GM18517 (cell line): ENCODE measurements around the gene TP53TG5.

Experiments used
- ATAC-seq: cut with Tn5 transposase; IDR thresholded peaks from one replicate; pipeline ENCODE4 v1.9.1; 2021; ENCODE audit warnings: mild to moderate bottlenecking, moderate library complexity; ENCODE audit not compliant: unreplicated experiment

Gene TP53TG5

DNA sequence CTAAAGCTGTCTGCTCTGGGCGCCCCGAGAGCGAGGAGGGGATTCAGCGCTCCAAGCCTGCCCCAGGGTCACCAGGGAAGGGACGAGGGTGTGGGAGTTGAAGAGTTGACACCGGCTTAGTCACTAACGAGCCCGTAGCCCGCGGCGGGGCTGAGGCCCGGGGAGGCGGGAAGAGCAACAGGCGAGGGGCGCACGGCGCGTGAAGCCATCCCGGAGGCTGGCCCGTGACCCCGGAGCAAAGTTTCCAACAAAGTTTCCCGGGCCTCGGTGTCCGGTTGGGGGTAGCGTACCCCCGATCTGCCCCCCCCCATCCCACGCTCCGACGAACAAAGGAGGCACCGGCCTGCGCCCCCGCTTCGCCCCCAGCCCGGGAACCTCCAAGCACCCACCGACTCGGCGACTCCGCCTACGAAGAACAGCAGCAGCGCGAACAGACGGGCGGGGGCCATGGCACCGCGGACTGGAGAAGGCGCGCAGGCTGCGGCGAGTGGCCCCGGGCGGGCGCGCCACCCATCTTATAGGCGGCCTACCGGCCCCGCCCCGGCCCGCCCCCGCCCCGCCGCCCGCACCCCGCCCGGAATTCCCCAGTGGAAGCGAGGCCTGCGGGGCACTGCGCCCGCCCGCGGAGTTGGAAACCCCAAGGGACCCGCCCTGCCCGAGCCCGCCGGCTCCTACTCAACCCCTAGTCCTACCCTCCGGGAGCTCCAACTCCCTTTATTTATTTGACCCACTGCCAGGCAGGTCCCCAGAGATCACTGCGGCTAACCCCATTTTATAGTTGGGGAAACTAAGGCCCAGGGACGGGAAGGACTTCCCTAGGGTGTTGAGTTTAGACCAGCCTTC lies 30.0 kb downstream of the TP53TG5 start, which contains the start of gene SDC4:
Gene SDC4 (minus strand): TSS at position 489 of the 843 bp plus-strand sequence. CDS start 40 bp downstream, at position 449.
- ATAC-seq, result no peak

DNA sequence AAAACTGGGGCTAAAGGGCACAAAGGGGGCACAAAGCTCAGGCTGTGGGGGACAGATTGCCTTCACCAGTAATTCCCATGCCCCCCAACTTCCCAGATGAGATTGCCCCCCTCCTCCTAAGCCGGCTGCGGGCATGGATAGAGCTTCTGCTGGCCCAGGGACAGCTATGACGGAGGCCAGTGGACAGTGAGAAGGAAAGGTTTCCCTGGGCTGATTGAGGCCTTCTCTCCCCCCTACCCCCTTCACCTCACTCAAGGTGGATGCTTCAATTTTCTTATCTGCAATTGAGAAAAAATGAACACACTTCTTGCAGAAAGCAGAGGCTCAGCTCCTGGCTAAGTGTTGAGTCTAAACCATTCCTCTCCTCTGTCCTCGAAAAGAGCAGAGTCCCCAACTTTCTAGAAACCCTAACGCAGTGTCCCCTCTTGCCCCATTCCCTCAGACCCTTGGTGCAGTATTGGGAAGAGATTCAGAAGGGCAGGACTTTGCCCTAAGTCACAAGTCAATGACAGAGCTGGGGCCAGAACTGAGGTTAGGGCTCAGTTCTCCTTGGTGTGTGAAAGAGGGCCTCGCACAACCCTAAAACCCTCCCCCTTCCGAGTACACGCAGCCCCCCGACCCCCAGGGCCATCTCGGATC lies 30.7 kb downstream of the TP53TG5 start:
- ATAC-seq, result no peak

DNA sequence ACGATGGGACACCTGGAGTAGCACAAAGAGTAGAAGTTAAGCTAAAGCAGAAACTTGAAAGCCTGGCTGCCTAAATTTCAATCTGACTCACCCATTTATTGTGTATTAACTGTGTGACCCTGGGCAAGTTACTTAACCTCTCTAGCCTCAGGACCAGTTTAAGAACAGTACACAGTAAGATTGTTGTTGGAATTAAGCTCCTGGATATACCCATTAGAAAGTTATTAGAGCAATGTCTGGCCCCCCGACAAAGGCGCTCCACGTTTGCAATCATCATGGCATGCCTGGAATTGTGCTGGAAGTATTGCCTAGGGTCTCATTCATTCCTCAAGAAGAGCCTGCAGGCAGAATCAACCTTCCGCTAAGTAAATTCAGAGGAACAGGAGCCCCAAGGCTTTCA lies 31.3 kb downstream of the TP53TG5 start:
- ATAC-seq, result no peak

DNA sequence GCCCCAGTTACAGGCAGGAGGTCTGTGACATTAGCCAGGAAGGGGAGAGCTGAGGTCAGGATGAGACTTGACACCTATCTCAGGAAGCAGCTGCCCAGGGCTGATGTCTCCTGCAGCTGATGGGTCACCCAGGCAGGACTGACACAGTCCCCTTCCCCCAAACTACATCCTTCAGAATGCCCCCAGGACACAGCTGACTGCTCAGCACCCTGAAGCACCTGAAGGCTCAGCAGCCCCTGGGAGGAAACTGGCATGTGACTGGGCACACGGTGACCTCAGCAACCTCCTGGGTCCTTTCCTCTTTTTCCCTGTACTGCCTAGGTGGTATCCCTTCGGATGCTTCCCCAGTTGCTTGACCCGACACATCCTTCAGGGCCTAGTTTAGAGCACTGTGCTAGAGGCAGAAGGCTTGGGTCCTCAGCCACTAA lies 31.8 kb downstream of the TP53TG5 start:
- no peak for ATAC-seq

DNA sequence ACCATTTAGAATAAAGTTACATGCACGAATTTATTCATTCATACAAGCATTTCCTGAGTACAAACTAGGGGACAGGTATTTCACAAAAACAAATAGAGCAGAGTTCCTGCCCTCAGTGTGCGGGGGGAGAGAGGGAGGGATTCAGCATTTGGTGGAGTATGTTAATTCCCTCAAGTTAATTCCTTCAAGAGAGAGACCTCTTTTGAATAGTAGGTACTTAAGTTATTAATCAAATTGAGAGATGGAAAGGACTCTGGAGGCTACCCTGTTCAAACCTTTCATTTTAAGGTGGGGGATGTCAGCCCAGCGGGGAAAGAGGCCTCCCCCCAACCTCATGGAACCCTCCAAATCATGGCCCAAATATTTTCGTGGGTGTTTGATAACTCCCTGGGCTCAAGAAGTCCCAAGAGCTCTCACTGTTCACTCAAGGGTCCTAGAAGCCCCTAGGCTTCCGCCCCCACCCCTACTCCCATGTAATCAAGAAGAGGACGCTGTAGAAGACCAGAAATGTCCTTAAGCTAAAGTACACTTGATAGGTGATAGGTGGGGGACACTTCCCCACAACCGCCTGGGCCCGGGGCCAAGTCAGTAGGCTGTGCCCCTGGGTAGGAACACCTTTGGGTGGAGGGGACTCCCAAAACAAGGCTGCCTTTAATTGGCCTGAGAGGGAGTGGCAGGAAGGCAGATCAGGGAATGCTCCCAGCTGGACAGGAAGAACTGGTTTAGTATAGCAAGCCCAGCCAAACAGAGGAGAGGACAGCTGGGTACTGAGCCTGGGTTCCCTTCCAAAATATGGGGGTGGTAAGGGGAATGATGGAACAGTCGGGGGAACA lies 32.8 kb downstream of the TP53TG5 start:
- ATAC-seq, result no peak

DNA sequence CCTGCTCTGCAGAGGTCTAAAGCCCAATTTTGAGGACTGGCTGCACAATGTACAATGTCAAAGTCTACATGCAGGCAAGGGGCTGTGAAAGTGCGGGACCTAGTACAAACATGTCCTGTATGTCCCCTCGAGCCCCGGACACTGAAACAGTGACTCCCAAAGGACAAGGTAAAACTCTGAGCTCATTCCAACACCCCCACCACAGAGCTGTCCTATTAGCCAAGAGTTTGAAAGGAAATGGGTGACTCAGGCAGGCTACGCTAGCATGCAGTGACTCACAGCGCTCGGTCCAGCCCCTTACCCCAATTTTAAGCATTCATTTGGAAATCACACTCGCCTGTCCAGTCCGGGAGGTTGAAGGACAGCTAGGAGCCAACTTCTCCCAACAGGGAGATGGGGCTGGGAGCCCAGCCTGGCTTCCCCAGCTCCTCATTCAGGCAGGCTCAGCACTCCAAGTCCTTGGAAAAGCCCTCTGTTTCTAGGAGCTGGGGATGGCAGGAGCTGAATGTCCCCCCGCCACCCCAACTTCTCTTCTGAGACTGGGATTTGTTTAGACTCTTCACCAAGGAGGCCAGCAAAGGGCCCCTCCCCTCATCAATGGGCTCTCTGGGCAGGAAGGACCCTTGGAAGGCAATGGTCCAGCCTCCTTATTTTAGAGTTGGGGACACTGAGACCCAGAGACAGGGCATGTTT lies 33.8 kb downstream of the TP53TG5 start:
- ATAC-seq, result no peak

DNA sequence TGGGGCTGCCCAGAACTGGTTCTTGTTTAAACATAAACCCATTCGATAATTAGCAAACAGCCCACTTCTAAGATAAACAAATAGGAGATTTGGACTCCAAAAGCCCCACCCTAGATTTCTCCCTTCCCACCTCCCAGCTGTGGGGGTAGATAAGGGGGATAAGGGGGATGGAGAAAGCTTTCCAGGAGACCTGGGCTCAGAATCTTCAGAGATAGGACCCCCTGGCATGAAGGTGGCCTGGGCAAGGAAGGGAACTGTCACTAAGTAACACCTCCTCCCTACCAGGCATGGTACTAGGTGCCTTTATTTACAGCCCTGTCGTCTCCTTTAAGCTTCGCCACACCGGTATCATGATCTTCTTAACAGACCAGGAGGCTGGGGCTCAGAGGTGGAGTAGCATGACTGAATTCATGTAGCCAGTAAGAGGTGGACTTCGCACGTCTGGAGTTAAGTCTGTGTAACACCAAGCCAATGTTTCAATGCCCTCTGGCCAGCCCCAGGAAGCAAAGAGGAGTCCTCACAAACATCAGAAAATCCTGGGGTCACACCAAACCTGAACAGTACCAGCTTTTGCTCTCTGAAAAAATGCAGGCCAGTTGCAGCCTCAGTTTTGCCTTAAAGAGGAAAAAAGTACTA lies 34.5 kb downstream of the TP53TG5 start:
- no peak for ATAC-seq

DNA sequence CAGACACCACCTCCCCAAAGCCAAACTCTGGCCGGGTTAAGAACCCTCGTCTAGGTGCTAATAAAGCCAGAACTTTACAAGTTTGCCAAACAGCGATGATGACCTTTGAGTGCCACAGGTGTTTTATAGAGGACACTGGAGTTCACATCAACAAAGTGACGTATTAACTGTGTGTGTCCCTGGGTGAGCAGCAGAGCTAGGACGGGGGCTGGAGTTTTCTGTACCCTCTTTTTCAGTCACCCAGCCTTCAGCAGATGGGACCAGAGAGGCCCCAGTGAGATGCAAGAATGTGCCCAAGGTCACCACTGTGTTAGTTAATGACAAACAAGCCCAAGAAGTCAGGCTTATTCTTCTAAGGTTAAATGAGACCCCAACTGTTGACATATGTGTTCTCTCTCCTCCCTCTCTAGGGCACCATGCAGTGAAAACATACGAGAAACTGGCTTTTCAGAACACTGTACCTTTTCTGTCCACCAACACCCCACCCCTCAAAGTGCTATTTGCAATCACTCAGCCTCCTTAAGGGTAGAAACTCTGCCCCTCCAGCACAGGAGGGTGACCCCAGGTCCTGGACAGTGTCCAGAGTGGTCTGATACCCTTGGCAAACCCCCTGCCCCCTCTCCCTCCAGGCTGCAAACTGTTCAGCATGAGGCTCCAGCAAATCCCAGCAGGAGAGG lies 35.1 kb downstream of the TP53TG5 start:
- ATAC-seq, result no peak

DNA sequence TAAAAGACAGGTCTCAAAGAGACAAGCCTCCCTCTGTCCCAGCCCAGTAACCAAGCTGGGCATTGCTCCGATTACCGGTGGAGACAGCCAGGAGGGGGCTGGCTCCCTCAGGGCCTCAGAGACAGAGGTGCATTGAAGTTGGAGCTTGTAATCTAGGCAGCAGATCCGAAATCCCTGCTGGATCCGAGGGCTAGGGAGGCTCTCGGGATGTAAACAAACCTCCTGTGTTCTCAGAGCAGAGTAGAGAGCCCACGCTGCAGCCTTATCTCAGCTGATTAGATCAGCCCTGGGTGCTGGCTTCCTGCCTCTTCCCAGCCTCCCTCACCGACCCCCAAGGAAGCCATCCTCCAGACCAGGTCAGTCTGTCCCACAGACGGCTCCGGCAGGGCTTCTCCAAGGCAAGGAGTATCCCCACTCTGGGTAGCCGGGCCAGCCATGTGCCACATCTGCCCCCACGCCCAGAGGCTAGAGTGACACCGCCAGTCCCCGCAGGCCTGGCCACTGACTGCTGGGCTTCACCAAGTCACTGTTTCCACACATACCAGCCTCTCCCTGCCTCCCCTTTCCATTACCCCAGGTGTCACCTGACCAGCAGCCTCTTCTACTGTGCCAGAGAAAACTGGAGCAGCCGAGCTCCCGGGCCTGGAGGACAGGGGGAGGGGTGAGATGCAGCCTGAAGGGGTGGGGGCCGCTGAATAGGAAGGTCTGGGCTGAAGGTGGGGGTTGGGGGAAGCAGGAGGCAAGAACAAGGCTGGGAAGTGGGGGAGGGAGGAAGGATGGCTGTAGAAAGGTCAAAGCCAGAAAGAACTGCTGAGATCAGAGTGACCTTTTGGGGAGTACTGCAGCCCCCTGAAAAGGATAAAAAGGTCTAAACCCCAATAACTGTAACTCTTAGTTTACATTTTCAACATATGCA lies 35.9 kb downstream of the TP53TG5 start:
- no peak for ATAC-seq

DNA sequence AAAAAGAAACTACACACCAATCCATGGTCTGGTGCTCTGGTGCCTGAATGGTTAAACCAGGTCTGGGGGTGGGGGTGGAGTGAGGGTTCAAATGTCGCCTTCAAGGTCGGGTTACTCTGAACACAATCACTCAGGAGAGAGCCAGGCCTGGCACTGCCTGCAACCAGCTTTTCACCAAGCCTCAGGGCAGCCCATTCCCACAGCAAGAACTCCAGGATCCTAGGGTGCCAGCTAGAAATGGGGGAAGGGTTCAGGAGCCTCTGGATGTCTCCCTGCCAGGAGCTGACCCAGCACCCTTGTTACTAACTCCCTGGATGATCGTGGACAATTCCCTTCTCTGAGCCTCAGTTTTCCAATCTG lies 36.6 kb downstream of the TP53TG5 start:
- ATAC-seq, result no peak

DNA sequence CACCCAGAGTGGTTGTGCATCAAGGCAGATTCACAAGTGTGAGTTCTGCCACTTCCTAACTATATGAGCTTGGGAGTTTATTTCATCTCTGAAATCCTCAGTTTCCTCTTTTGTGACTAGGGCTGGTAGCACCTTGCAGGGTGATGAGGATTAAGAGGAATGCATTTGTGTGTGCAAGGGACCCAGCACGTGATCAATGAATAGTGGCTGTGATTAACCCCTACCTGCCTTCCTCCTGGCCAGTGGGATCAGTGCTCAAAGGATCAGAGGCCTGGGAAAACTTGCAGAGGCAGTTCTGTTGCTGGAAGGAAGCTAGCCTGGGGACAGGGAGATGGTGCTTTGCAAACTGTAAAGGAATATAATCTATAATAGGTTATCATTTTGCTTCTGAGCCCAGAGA lies 37.2 kb downstream of the TP53TG5 start:
- ATAC-seq, result no peak

DNA sequence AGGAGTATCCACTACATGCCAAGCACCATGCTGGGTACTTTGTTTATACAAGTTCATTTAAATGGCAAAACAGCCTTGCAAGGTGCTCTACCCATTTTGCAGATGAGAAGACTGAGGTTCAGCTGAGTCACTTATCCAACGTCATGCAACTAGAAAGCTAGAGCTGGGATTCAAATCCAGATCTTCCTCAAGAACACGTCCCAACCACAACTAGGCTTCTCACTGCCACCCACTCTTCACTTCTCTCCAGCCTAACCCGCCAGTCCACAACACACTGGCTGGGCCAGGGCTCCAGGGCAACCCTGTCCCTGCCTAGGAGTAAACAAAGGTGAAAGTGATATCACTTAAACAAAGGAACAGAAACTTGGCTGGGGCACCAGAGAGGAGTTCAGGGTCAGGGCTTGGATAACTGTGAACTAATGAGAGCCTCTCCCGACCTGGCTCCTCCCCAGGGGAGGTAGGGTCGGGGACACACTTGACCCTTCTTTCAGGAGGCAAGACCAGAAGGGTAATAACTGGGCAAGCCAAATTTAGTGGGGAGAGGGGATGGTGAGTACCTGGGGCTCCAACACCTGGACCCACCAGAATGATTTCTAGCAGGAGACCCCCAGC lies 37.8 kb downstream of the TP53TG5 start:
- ATAC-seq, result no peak

DNA sequence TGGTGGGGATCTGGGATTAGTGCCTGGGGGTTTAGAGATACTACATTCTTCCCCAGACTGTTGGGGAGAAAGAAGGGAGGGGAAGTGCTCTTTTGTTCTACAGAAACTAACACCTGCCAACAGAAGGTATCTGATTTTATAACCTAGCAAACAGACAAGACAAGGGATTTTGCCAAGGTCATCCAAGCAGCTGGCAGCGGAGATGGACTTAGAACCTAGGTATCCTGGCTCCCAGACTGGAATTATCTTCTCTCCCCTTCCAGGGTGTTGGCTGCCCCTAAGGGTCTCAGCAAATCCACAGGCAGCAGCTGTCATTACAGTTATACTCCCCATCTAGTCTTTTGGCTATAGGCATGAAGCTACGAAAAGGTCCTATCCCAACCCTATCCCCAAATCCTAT lies 38.3 kb downstream of the TP53TG5 start:
- no peak for ATAC-seq

DNA sequence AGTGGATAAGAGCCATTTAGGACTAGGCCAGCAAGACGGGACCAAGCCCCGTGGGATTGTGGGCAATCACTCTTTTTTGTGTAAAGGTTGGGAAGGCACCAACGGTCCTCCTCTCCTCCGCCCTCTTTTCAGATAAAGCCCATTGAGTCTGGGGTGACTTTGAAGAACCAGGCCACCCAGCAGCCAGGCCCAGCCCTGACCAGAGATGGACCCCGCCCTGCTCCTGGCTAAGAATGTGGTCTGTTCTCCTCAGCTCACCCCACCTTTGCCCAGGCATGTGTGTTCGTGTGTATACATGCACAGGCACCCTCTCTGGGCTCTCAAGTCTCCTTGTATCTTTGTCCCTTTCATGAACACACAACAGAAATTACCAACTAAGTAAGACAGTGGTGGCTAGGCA lies 39.0 kb downstream of the TP53TG5 start:
- no peak for ATAC-seq

DNA sequence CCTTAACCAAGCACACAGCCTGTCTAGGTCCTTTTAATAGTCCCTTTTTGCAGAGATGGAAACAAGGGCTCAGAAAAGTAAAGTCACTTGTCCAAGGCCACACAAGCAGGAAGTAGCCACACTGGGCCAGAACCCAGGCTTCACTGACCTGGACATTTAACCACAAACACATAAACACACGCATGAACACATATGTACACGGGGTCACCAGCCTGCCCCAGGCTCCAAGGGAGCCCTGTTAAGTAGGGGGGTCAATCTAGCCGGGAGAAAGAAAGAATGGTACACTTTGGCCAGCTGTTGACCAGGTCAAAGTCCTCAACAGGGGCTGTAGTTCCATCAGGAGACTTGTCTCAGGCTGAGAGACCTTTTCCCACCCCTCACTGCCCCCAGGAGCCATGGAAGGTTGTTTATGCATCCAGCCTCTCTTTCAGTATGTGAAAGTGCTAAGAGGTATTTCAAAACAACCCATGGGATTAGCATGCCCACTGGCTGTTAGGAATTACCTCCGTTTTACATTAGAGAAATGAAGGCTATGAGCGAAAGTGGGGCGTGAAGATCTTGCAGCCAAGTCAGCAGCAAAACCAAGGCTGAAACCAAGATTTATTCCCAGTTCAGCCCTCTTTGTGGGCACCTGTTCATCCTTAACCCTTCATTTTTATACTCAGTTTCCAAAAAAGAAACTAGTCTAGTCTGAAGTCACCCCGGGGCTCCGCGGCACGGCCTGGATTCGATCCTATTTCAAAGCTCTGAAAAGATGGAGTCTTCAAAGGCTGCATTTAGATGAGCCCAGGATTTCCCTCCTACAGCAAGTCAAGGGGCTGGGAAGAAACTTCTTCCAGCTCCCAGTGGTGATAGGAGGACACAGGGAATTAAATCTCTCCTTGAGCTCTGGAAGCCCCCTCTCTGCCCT lies 39.7 kb downstream of the TP53TG5 start:
- ATAC-seq, result no peak

DNA sequence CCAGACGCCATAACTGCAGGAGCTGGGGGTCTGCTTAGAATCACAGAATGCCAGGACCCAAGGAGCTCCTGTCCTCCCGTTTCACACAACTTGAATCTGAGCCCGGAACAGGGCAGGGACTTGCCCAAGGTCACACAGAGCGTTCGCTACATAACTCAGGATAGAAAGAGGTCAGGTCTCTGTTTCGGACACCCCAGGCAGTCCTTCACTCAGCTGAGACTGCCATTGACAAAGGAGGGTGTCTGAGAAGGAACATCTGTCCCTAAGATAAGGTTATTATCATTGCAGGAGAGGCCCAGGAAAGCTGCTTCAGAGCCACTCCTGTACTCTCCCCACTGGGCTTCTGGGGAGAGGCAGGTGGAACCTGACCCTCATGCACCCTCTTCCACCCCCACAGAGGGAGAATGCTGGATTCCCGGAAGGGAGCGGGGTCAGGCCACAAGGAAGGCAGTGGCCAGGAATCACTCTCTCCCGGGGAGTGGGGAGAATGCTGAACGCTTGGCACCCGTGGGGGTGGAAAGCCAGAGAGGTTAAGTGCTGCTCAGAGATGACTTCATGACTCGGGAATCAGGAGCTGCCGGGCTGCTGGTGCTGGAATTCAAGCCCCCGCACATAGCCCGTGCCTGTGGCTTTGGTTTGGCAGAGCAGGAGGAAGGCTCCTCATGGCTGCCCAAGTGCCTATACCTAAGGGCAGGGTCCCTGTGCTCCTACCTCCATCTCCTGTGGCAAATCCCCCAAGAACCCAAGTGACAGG lies 40.6 kb downstream of the TP53TG5 start:
- no peak for ATAC-seq
